ENCODE data around the gene ATP2A3.

GRCh38 chr17:3903051-3903825 lies 61.0 kb downstream of the ATP2A3 start:
- TF ChIP-seq CTCF (IDR thresholded peaks at IDR 0.05) (no peak), POLR2A (IDR thresholded peaks at IDR 0.05) (no peak), POLR2AphosphoS5 (IDR thresholded peaks at IDR 0.05) (no peak)

Data from breast epithelium (tissue), 3 donors.